ENCODE data around the gene RERG. TPM values are rescaled to one million over a fixed set of nuclear protein-coding genes. Genes with fewer than 3 reads are reported as not detected.

The RERG gene
- total RNA-seq, 6 experiments from 2014 or later: not detected

GRCh38 chr12:15234508-15234907 is 13.3 kb upstream of the RERG start:
- no peak overlapping the region for H3K27ac Mint-ChIP-seq
- no peaks in the 10 kb centered on the region for H3K36me3 Mint-ChIP-seq (ENCODE audit: low read depth)
- no peak overlapping the region for H3K4me3 Mint-ChIP-seq
- peaks cover 2% of the 10 kb centered on the region; the same call in 1 of the 2 replicates for H3K27me3 Mint-ChIP-seq (ENCODE audit: insufficient read depth)
- TF ChIP-seq CTCF (IDR thresholded peaks at IDR 0.05): no peak
- no peak for DNase-seq
- H3K9me3 Mint-ChIP-seq: no peaks in the 10 kb centered on the region
- no peaks in the 10 kb centered on the region for H3K4me1 Mint-ChIP-seq (ENCODE audit: low read depth)

- Mint-ChIP-seq H3K27me3 (ENCODE audit: insufficient read depth) (peaks cover 5% of the 10 kb centered on the region; the same call in 1 of the 2 replicates), H3K27ac (no peak overlapping the region), H3K9me3 (no peaks in the 10 kb centered on the region), H3K4me1 (ENCODE audit: low read depth) (no peaks in the 10 kb centered on the region), H3K36me3 (ENCODE audit: low read depth) (no peaks in the 10 kb centered on the region), H3K4me3 (no peak overlapping the region)
- no peak for DNase-seq
- no peak for TF ChIP-seq CTCF (IDR thresholded peaks at IDR 0.05)
Observed at GRCh38 chr12:15234011-15234410, 12.8 kb upstream of the RERG start.

- H3K27me3 Mint-ChIP-seq (ENCODE audit: insufficient read depth): peaks cover 5% of the 10 kb centered on the region; the same call in 1 of the 2 replicates
Observed at GRCh38 chr12:15232959-15233358, 11.7 kb upstream of the RERG start.

GRCh38 chr12:15231493-15231892 is 10.3 kb upstream of the RERG start:
- Mint-ChIP-seq H3K4me1 (ENCODE audit: low read depth) (no peaks in the 10 kb centered on the region), H3K27ac (no peak overlapping the region), H3K27me3 (ENCODE audit: insufficient read depth) (peaks cover 5% of the 10 kb centered on the region; the same call in 1 of the 2 replicates), H3K9me3 (no peaks in the 10 kb centered on the region), H3K36me3 (ENCODE audit: low read depth) (no peaks in the 10 kb centered on the region), H3K4me3 (no peak overlapping the region)
- no peak for TF ChIP-seq CTCF (IDR thresholded peaks at IDR 0.05)
- DNase-seq: no peak

More at GRCh38 chr12:15232959-15233358, 11.7 kb upstream of the RERG start:
- TF ChIP-seq CTCF (IDR thresholded peaks at IDR 0.05): no peak
- Mint-ChIP-seq H3K4me3 (no peak overlapping the region), H3K4me1 (ENCODE audit: low read depth) (no peaks in the 10 kb centered on the region), H3K36me3 (ENCODE audit: low read depth) (no peaks in the 10 kb centered on the region), H3K9me3 (no peaks in the 10 kb centered on the region), H3K27ac (no peak overlapping the region)
- no peak for DNase-seq

- Mint-ChIP-seq H3K9me3 (no peaks in the 10 kb centered on the region), H3K4me1 (ENCODE audit: low read depth) (no peaks in the 10 kb centered on the region), H3K27ac (no peak overlapping the region), H3K27me3 (ENCODE audit: insufficient read depth) (peaks cover 5% of the 10 kb centered on the region; the same call in 1 of the 2 replicates), H3K36me3 (ENCODE audit: low read depth) (no peaks in the 10 kb centered on the region), H3K4me3 (no peak overlapping the region)
- no peak for TF ChIP-seq CTCF (IDR thresholded peaks at IDR 0.05)
- DNase-seq: no peak
Observed at GRCh38 chr12:15230751-15231150, 9.5 kb upstream of the RERG start.

- H3K4me1 Mint-ChIP-seq (ENCODE audit: low read depth): no peaks in the 10 kb centered on the region
- no peak overlapping the region for H3K4me3 Mint-ChIP-seq
- H3K9me3 Mint-ChIP-seq: no peaks in the 10 kb centered on the region
- no peaks in the 10 kb centered on the region for H3K36me3 Mint-ChIP-seq (ENCODE audit: low read depth)
- no peak overlapping the region for H3K27ac Mint-ChIP-seq
- no peak for TF ChIP-seq CTCF (IDR thresholded peaks at IDR 0.05)
- DNase-seq: no peak
- peaks cover 5% of the 10 kb centered on the region; the same call in 1 of the 2 replicates for H3K27me3 Mint-ChIP-seq (ENCODE audit: insufficient read depth)
Observed at GRCh38 chr12:15230137-15230536, 8.9 kb upstream of the RERG start.
